Right lobe of liver (tissue), 4 donors: Measurements from ENCODE around the gene MGAT3.

ENCODE experiments used
- CTCF ChIP-seq, 4 donors: fragments of 200-600 bp in 3 of 4; fragments of 450-650 bp in 1 of 4; IDR thresholded peaks; one replicate each; pipeline versions ENCODE4 v1.5.1 to v1.8.0; 2016 to 2022; ENCODE audit warnings: antibody characterized with exemption in 4 of 4, mild to moderate bottlenecking in 2 of 4
- POLR2A ChIP-seq: fragments of 450-650 bp; IDR thresholded peaks from one replicate; pipeline ENCODE4 v1.6.1; 2017; ENCODE audit warnings: antibody characterized with exemption, mild to moderate bottlenecking
- donor health status: DM: no; HTN: no; CAD: no.
- donor health status: DM: no; HTN: no; CAD: no.
- donor health status: DM: no; HTN: yes; CAD: no.

DNA sequence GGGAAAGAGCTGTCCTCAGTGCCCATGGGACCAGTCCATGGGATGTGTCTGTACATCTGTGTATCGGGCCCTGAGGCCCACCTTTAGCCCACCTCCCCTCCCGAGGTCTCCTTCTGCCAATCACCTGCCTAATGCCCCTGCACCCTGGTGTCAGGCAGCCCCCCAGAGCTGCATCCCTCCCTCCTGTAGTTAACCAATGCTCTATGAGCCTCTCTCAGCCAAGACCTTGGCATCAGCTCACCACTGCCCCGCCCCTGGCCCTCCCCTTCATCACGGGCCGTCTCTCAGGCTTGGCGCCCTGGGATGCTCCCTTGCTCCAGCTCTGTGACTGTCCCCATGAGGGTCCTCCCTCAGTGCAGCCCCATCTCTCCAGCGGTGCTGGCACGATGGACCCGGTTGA lies 18.5 kb downstream of the MGAT3 start:
- TF ChIP-seq CTCF (IDR thresholded peaks at IDR 0.05): no peak
- no peak for TF ChIP-seq POLR2A
